AG20443 (cell line): ENCODE measurements around the gene TRRAP.
"Not testable (repeated sequence)": the region's sequence is repeated elsewhere in the genome, so short reads cannot be mapped to it uniquely, and the experiment has no call there.

Experiments
- DNase-seq: peaks from one replicate; pipeline ENCODE4 v3.0.0; 2012; ENCODE audit warnings: low spot score, mixed read lengths

TRRAP gene

GRCh38 chr7:98878365-98879197, at the start of gene TRRAP:
Gene TRRAP, plus strand, starts transcription at chr7:98878532. Its CDS starts 2,619 bp downstream, at chr7:98881151.
- DNase-seq = peak; percentile 95

GRCh38 chr7:98830972-98831548, 47.3 kb upstream of the TRRAP start:
- no peak for DNase-seq

GRCh38 chr7:98831641-98832221, 46.6 kb upstream of the TRRAP start:
- no peak for DNase-seq

- no peak for DNase-seq
Measured at GRCh38 chr7:98833022-98833421, 45.3 kb upstream of the TRRAP start.

- DNase-seq = no peak
Measured at GRCh38 chr7:98834949-98835348, 43.4 kb upstream of the TRRAP start.

- DNase-seq = no peak
Measured at GRCh38 chr7:98836811-98837629, 41.3 kb upstream of the TRRAP start.

GRCh38 chr7:98837630-98837972, 40.7 kb upstream of the TRRAP start:
- DNase-seq = no peak

- DNase-seq = no peak
Measured at GRCh38 chr7:98840096-98840495, 38.2 kb upstream of the TRRAP start.

- no peak for DNase-seq
Measured at GRCh38 chr7:98840722-98841121, 37.6 kb upstream of the TRRAP start.

- peak; percentile 77 for DNase-seq
Measured at GRCh38 chr7:98841179-98841997, 36.9 kb upstream of the TRRAP start.

GRCh38 chr7:98842552-98842951, 35.8 kb upstream of the TRRAP start:
- not testable (repeated sequence) for DNase-seq

GRCh38 chr7:98848918-98849317, 29.4 kb upstream of the TRRAP start:
- no peak for DNase-seq

GRCh38 chr7:98852826-98853225, 25.5 kb upstream of the TRRAP start:
- peak; percentile 59 for DNase-seq

GRCh38 chr7:98855610-98856422, 22.5 kb upstream of the TRRAP start:
- DNase-seq = no peak

- DNase-seq = no peak
Measured at GRCh38 chr7:98860071-98860470, 18.3 kb upstream of the TRRAP start.

GRCh38 chr7:98862203-98862602, 16.1 kb upstream of the TRRAP start:
- DNase-seq = no peak

- no peak for DNase-seq
Measured at GRCh38 chr7:98862716-98863420, 15.5 kb upstream of the TRRAP start.

- no peak for DNase-seq
Measured at GRCh38 chr7:98863601-98864000, 14.7 kb upstream of the TRRAP start.

- no peak for DNase-seq
Measured at GRCh38 chr7:98864731-98865453, 13.4 kb upstream of the TRRAP start.
